Skin of body (tissue), 2 donors: ENCODE results near the gene EDIL3. TPM values are rescaled to one million over a fixed set of nuclear protein-coding genes. Genes with fewer than 3 reads are reported as not detected.
"Not testable (repeated sequence)": the region's sequence is repeated elsewhere in the genome, so short reads cannot be mapped to it uniquely, and the experiment has no call there.

Experiments used
- DNase-seq: peaks from one replicate; lab custom pipeline; 2025; lab: John Stamatoyannopoulos, UW
- total RNA-seq: library from RNA; depleted of rRNA; stranded (reverse); fragments of >200 nt; gene quantifications from one replicate; pipeline ENCODE4 v1.2.3, GENCODE V29; 2014

The EDIL3 gene
- total RNA-seq, 1 donor from 2014 or later, result 19.3 TPM

DNA sequence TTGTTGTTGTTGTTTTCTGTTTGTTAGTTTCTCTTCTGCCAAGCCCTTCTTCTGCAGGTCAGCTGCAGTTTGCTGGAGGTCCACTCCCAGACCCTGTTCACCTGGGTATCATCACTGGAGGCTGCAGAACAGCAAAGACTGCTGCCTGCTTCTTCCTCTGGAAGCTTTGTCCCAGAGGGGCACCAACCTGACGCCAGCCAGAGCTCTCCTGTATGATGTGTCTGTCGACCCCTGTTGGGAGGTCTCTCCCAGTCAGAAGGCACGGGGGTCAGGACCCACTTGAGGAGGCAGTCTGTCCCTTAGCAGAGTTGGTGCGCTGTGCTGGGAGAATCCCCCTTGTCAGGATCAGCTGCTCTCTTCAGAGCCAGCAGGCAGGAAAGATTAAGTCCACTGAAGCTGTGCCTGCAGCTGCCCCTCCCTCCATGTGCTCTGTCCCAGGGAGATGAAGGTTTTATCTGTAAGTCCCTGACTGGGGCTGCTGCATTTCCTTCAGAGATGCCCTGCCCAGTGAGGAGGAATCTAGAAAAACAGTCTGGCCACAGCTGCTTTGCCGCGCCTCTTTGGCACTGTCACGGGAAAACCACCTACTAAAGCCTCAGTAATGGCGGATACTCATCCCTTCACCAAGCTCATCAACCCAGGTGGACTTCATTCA is 299.2 kb downstream of the EDIL3 start:
- DNase-seq, result no peak

DNA sequence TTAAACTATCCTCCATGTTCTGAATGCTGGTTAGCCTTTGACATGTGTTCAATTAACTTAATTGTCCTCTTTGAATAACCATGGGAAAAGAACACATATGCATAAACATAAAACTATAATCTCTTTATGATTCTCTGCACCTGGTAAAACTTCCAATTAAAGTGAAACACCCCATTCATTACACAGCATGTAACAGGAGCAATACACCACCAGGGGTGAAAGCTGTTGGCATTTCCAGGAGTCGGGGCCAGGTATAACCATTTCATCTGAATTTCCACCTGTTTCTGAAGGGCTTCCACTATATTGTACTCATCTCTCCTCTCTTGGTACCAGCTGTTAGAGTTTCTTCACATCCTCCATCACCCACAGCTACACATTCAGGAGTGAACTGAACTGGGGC is 303.8 kb downstream of the EDIL3 start:
- DNase-seq, result no peak

DNA sequence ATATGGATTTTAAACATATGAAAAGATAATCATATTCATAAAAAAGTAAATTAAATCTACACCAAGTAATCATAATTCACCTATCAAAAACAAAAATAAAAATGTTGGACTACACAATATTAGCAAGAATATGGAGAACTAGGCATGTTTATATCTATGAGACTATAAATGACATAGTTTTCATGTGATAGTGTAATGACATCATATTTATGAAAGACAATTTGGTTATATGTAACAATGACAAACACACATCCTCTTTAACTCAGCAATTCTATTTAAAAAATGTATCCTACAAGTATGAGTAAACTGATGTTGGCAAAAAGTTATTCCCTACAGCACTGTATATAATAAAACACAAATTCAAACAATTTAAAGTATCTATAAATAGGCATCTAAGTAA is 312.3 kb downstream of the EDIL3 start:
- no peak for DNase-seq

DNA sequence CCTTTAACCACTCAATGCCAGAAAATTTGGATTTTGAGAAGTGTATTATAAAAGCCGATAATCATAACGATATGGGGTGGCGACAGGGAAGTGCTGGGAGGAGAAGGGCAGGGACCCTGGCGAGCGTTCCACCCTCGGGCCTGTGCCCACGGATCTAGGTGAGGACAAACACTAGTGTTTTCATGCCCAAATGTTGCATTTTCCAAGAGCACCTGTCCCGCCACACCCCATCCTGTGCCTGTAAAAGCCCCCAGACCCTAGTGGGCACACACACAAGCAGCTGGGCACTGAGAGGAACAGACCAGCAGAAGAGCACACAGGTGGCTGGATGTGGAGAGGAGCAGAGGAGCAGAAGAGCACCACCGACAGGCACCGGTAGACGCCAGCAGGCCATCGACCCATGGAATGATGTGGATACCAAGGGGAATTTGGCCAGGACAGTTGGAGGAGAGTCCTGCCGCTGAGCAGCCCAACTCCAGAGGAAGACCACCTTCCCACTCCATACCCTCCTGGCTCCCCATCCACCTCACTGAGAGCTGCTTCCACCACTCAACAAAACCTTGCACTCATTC is 315.0 kb downstream of the EDIL3 start:
- DNase-seq, result no peak

DNA sequence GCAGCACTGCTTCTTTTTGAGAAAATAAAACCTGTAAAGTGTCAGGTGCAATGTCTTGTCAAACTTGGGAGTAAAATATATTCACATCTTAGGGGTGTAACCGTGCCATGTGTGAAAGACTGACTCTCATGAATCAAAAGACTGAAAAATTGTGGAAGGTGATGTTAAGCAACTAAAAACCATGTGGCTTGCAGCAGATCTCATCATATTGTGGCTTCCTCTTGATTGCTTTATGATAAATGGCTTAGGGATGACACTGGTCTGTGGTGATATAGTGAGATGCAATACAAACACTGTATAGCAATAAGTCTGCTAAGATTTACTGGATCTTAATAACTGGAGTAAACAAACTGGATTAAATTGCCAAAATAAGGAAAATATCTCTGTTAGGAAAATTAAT is 321.6 kb downstream of the EDIL3 start:
- no peak for DNase-seq

DNA sequence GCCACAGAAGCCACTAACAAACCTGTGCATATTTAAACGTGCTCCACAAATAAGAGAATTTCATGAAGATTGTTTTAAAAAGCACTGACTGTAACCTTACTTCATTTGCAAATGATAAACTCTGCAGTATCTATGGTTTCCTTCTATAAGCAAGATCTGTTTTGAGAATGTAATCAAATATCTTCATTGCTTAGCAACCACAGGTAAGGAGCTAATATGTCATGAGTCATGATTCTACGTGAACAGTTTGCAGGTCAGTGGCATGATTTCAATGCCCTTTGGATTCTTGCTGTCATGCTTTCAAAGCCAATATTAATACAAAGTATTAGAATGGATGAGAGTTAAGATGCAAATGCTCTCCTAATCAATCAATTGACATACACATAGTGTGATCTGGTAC is 325.0 kb downstream of the EDIL3 start:
- DNase-seq, result no peak

DNA sequence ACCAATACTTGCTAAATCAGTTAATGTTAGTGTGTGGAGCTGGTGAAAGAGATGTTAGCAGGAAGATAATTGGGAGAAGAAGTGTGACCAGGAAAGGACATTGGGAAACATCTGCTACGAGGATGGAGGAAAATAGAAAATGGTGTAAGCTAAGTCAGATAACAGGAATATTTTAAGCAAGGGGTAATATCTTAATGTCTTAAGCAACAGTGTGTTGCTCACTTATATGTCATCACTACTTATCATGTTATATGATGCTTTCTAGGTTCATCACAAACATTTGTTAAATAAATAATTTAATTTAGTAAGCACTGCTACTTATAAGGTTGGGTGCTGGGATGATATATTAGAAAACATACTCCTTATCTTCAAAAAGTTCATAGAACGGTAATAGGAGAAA is 326.1 kb downstream of the EDIL3 start:
- no peak for DNase-seq

DNA sequence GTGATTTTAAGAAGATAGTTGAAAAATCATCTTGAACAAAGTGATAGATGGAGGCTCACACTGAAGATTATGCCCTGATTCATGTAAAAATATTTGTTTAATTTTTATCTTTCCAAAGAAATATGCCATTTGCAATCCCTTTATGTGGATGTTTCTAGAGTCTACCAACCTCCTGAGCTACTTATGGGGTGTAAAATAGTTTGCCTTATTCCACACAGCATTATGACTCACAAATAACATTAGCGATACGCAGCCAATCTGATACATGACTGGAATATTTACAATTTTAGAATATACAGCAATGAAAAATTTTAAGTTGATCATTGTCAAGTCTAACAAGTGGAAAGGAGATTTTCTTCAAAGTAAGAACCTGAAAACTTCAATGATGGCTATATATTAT is 327.5 kb downstream of the EDIL3 start:
- DNase-seq, result no peak

DNA sequence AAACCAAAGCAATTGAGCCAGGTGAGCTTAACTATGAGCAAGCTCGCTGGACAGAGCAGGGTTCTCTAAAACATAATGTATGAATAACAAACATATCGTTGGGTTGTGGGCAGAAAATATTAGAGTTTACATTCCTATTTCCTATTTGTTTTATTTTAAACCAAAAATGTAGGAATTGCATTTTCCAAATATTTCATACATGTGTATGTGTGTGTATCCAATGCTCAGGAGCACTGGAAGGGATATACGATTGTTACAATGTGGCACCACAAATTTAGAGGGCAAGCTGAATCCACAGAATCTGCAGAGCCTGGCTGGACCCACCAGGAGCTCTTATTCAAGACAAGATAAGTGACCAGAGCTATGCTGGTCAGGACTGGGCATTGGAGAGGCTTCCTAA is 338.7 kb downstream of the EDIL3 start:
- no peak for DNase-seq

DNA sequence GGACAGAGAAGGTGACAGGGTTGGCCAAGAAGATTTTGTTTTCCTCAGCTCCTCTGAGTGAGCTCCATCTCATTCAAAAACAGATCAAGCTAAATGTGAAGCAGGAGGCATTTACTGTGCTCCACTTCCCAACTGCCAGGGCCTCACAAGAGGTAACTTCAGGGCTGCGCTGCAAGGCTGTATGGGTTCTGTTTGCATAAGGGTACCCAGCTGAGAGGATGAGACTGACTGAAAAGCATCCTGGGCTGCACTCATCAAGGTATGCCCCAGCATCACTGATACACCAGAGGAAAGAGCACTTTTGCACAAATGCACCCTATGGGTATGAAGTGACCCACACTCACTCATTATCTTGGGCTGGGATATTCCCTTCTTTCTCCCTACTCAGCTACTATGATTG is 347.8 kb downstream of the EDIL3 start:
- no peak for DNase-seq

DNA sequence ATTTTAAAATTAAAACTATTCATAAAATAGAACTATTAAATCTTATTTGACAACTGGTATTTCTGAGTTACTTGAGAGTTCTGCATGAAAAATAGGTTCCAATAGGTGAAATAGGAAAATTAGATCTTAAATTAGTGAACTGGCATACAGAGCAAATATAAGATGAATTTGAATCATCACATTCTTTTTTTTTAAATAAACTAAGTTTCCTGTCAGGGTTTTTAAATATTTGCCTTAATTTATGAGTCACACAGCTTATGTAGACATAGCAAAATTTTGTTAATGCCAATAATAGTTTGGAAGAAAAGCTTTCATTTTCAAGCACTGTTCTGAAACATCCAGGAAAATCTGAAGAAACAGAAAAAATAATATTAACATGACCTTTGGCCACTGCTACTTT is 352.4 kb downstream of the EDIL3 start:
- DNase-seq, result no peak

DNA sequence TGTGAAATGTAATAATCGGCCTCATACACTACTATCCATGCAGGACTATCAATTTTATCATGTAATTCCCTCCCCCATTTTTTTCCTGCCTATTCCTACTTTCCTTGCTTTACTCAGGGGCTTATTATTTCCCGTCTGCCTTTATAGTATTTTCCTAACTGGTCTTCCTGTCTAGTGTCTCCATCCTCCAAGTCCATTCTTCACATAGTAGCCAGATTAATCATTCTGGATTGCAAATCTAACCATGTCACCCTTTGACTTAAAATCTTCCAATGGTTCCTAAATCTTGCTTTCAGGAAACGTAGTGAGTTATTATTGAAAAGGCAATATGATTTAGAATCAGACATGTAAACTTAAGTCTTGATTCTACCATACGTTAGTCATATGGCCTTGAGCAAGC is 356.6 kb downstream of the EDIL3 start:
- DNase-seq, result no peak

DNA sequence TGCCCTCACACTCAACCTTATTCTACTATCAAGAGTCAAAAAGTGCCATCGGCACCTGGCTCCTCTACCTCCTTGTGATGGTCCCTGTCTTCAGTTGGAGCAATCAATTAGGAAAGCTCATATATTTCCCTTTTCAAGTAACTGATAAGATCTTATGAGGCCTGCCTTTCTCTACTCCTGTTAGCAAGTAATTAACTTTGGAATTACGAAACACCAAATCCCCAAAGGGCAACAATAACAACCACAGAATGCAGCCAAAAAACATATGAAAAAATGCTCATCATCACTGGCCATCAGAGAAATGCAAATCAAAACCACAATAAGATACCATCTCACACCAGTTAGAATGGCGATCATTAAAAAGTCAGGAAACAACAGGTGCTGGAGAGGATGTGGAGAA is 366.2 kb downstream of the EDIL3 start:
- not testable (repeated sequence) for DNase-seq

DNA sequence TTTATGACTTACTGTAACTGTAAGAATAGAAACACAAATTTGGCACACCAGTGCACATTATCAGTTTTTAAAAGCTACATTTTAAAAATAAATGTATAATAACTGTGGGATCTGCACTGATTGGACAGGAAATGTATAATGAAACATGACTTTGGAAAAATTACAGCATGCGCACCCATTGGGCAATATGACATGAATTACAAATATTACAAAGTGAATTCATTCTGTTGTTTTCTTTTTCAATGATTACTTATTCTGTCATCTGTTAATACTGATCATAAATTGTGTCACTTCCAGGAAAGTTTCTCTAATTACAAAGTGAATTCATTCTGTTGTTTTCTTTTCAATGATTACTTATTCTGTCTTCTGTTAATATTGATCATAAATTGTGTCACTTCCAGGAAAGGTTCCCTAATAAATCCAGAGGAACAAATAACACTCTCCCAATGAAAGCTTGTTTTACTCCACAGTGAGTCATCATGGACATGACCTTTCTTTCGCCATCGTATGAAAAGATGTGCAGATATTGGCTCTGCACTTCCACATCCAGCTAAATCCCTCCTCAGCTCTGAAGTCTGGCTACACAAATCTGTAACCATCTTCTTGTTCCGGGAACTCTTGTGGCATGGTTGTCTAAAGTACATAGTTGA is 367.0 kb downstream of the EDIL3 start:
- no peak for DNase-seq

DNA sequence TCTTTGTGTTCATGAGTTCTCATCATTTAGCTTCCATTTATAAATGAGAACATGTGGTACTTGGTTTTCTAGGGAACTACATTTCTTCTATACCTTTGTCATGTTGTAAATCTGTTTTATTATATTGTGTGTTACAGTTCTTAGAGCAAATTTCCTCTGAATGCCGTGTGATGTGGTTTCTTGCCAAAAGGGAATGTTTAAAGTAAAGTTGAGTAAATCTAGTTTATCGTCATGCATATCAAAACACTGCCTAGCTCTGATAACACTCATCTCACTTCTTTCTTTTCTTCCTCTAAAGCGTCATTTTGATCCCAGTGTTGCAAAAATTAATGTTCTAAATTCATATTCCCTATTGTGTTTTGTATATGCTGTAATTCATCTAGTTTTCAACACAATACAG is 368.6 kb downstream of the EDIL3 start:
- DNase-seq, result no peak

DNA sequence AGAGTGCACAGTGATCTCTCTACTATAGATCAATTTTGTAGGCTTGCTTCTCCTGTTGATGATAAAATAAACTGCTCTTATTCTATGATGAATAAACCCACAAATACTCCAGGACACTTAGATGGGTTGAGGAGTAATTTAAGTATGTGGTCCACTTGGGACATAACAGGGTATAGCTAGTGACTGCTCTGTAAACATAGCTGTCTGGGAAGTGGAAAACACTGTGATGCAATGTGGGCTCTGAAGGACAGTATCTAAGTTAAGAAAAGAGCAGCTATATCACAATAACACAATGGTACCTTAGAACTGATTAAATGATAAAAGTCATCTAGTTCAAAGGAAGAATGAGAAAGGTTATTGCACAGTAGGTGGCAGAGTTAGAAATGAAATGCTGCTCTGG is 369.7 kb downstream of the EDIL3 start:
- DNase-seq, result no peak

DNA sequence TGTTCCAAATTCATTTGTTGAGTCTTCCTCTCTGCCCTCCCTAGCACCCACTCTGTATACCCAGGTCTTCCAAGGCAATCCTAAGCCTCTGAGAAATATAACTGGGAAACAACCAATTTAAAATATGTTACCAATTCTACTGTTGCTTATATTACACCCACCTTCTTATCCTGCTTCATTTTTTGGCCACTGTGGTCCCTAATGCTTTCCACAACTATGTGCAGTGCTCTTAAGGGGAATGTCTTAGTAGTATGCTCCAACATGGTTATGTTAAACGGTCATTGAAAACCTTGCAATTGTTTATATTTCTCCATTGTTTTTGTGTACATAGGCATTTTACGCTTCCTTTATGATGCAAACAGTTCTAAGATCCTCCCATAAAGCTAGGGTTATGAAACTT is 390.9 kb downstream of the EDIL3 start:
- DNase-seq, result no peak

DNA sequence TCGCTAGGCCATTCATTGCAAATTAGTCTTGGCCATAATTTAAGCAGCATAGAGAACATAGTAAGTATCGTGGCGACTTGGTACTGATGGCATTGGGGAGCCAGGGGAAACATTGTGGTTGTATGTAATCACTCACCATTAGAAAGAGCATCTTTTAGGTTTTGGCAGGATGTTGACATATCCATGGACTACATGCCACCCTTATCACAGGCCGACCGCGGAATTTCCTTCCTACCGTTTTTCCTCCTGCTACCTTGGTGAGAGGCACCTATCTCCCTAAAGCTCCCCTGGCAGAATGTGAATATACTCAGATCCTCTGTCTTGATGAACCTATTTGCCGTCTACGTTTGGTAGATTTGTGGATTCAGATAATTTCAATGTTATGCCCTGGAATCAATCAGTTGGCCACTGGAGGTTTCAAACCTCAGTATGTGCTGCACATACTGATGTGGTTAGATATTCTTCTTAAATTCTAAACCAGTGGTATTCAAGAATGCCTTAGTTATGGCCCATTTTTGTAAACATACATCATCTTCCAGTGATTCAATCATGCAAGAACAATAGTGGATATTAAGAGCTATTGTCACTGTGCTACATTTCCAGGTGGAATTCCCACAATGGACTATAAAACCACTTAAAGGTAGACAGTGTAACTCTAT is 393.0 kb downstream of the EDIL3 start:
- DNase-seq, result no peak

DNA sequence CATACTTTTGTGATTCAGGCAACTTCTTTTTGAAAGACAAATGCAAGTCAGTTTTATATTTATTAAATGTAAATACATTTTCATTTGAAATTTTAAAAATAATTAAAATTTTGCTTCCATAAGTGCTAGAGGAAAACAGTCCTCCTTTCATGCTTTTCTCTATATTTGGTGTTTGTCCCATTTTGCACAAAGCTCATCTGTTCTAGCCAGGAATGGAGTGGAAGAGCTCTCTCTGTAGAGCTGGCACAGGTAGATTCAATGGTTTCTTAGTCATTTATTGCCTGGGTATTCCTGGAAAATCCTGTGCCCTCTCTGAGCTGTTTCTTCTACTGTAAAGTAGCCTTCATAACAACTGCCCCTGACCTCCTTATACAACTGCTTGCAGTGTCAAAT is 396.4 kb downstream of the EDIL3 start:
- no peak for DNase-seq

DNA sequence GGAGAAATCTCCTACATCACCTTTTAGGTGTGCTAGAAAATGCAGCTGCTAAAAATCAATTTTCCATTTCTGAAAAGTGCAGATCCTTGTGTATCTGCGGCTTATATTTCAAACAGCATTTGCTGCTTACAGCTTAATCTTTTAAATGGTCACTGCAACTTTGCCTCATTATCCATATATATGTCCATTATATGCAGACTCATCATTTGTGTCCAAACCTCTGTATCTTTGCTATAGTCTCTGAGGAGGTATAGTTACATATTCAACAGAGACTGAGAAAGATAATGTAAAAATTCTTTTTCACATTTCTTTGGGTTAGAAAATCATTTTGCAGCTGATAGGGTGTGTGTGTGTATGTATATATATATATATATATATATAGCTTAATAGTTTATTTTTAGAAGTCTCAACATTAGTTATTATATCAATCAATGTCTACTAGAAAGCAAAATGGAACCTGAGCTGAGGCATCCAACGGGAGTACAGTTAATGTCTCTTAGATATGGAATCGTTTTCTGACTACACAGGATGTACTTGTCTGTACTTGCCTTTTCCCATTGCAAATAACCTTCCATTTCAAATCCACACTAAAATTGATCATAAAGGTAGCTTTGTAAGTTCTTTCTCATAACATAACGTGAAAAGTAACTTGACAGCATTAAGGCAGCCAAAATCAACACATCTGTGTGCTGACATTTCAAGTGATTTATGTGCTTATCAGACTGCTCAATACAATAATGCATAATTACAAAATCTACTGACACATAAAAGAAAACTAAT is 397.0 kb downstream of the EDIL3 start:
- no peak for DNase-seq

DNA sequence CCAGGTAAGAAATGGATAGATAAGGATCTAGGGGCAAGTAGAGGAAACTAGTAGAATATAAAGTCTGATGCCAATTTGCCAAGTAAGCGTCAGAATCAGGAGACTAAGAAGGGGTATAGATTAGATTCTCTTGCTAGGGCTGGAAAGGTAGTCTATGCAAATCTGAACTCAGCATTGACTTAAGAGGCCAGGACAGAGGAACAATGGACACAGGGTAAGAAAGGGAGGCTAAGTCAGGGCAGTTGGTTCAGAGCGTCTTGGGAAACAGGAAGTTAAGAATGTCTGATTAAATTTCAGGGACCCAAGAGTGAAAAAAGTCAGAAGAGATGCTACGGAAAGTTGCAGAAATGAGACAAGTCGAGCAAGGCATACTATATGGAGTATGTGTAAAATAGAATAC is 400.8 kb downstream of the EDIL3 start:
- no peak for DNase-seq
